AG04450 (cell line): ENCODE measurements around the gene THAP12. TPM values are rescaled to one million over a fixed set of nuclear protein-coding genes. Genes with fewer than 3 reads are reported as not detected.
"Not testable (repeated sequence)": the region's sequence is repeated elsewhere in the genome, so short reads cannot be mapped to it uniquely, and the experiment has no call there.

Experiments
- CTCF ChIA-PET: fragments of 300-600, 350-600 bp; formaldehyde crosslinking; extraction: SDS; loops from one replicate; lab custom pipeline; 2022; ENCODE audit warnings: antibody characterized with exemption, inconsistent platforms; lab: Charles Lee
- POLR2A ChIA-PET: fragments of 350-600 bp; formaldehyde crosslinking; extraction: SDS; loops from one replicate; lab custom pipeline; 2021; ENCODE audit warnings: antibody characterized with exemption, inconsistent platforms; lab: Yijun Ruan, JAX
- DNase-seq: peaks from one replicate; pipeline ENCODE4 v3.0.0-alpha.2; 2011; ENCODE audit warnings: low read depth, low spot score
- H3K27ac ChIP-seq: one replicate; pipeline ENCODE4 v1.5.1; 2012; ENCODE audit warnings: low read depth, low read length, control low read depth
- H3K27me3 ChIP-seq: one replicate; pipeline ENCODE4 v1.6.0; 2012; ENCODE audit warnings: low read length; ENCODE audit not compliant: control insufficient read depth, insufficient read depth
- H3K4me3 ChIP-seq: 2 replicates; pipeline ENCODE4 v1.5.1; 2011; ENCODE audit warnings: mild to moderate bottlenecking, low read depth, low read length, control low read depth
- H3K9me3 ChIP-seq: 2 replicates; pipeline ENCODE4 v1.5.1; 2012; ENCODE audit warnings: low read length; ENCODE audit not compliant: control insufficient read depth, insufficient read depth
- CTCF ChIP-seq: IDR thresholded peaks from 2 replicates; pipeline ENCODE4 v1.5.1; 2011; ENCODE audit warnings: low read depth, low read length, control low read depth, inconsistent platforms
- polyA plus RNA-seq: library from polyadenylated mRNA; depleted of rRNA; stranded (reverse); fragments of >200 nt; gene quantifications from 2 replicates; pipeline ENCODE4 v1.2.3, GENCODE V29; 2011

Gene THAP12
- polyA plus RNA-seq, 1 experiment = 54.7 TPM

GRCh38 chr11:76321340-76321739 is 59.6 kb downstream of the THAP12 start:
- TF ChIP-seq CTCF = no peak
- no peak for DNase-seq
- Histone ChIP-seq H3K9me3 (no peaks in the 10 kb centered on the region), H3K27me3 (peaks cover 24% of the 10 kb centered on the region), H3K27ac (no peak overlapping the region), H3K4me3 (no peak overlapping the region)
- ChIA-PET CTCF (no interaction called here), POLR2A (no interaction called here)

GRCh38 chr11:76320929-76321328 is 60.0 kb downstream of the THAP12 start:
- H3K4me3 ChIP-seq = no peak overlapping the region
- TF ChIP-seq CTCF = no peak
- POLR2A ChIA-PET = no interaction called here
- CTCF ChIA-PET = interaction anchor here (0.8 kb wide), 1 partner anchor 424 kb away, joined by 4 read pairs; no protein-coding TSS in a partner anchor
- H3K9me3 ChIP-seq = no peaks in the 10 kb centered on the region
- peaks cover 24% of the 10 kb centered on the region for H3K27me3 ChIP-seq
- no peak for DNase-seq
- H3K27ac ChIP-seq = no peak overlapping the region

DNA sequence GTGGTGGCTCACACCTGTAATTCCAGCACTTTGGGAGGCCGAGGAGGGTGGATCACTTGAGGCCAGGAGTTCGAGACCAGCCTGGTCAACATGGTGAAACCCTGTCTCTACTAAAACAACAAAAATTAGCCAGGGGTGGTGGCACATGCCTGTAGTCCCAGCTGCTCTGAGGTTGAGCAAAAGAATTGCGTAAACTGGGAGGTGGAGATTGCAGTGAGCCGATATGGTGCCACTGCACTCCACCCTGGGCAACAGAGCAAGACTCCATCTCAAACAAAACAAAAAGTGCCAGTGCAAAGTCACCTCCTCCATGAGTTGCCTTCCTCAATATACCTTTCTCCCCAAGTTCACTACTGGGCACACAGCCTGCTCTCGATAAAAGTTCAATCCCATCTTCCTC is 61.1 kb downstream of the THAP12 start:
- DNase-seq, H3K4me3 ChIP-seq, H3K27ac ChIP-seq, POLR2A ChIA-PET, H3K9me3 ChIP-seq: not testable (repeated sequence)
- CTCF ChIA-PET = interaction anchor here (0.9 to 3.9 kb wide), 7 partner anchors 8 to 517 kb away, joined by 3 to 55 read pairs (median 14); no protein-coding TSS in a partner anchor
- peaks cover 24% of the 10 kb centered on the region for H3K27me3 ChIP-seq

GRCh38 chr11:76318744-76319384 is 62.1 kb downstream of the THAP12 start:
- Histone ChIP-seq H3K27ac (no peak overlapping the region), H3K9me3 (no peaks in the 10 kb centered on the region), H3K4me3 (no peak overlapping the region), H3K27me3 (peaks cover 24% of the 10 kb centered on the region)
- CTCF ChIA-PET = interaction anchor here (0.6 to 3.9 kb wide), 25 partner anchors 9 to 516 kb away, joined by 3 to 55 read pairs (median 4); no protein-coding TSS in a partner anchor
- peak; percentile 24 for DNase-seq
- peak; percentile 91 for TF ChIP-seq CTCF
- POLR2A ChIA-PET = no interaction called here

GRCh38 chr11:76317296-76317695 is 63.6 kb downstream of the THAP12 start:
- H3K27me3 ChIP-seq = peaks cover 22% of the 10 kb centered on the region
- TF ChIP-seq CTCF = no peak
- H3K9me3 ChIP-seq = no peaks in the 10 kb centered on the region
- H3K4me3 ChIP-seq = no peak overlapping the region
- ChIA-PET CTCF (interaction anchor here (1.2 to 3.9 kb wide), 4 partner anchors 11 to 511 kb away, joined by 5 to 55 read pairs (median 21); no protein-coding TSS in a partner anchor), POLR2A (interaction anchor here (0.6 kb wide), 1 partner anchor 109 kb away, joined by 3 read pairs; no protein-coding TSS in a partner anchor)
- no peak for DNase-seq
- no peak overlapping the region for H3K27ac ChIP-seq
